OCI-LY3 (cell line): ENCODE results near the gene SLC22A25.

Source experiments
- CTCF ChIP-seq: fragments of 200-600, 300-600 bp; sonication (generic); IDR thresholded peaks from 2 replicates; pipeline ENCODE4 v1.5.1; 2014; ENCODE audit warnings: antibody characterized with exemption, low read length, low read depth
- EZH2phosphoT487 ChIP-seq: fragments of 200-600 bp; shearing (Covaris generic); IDR thresholded peaks from 2 replicates; pipeline ENCODE4 v1.6.1; 2018; ENCODE audit warnings: antibody characterized with exemption, mixed run types, low read depth

GRCh38 chr11:63251312-63251711 lies 7.9 kb upstream of the SLC22A25 start:
- TF ChIP-seq EZH2phosphoT487, result no peak
- no peak for TF ChIP-seq CTCF
